8988T (cell line): ENCODE data around the gene BAHCC1.

Experiments used
- DNase-seq: peaks from one replicate; pipeline ENCODE4 v3.0.0; 2011

The BAHCC1 gene

DNA sequence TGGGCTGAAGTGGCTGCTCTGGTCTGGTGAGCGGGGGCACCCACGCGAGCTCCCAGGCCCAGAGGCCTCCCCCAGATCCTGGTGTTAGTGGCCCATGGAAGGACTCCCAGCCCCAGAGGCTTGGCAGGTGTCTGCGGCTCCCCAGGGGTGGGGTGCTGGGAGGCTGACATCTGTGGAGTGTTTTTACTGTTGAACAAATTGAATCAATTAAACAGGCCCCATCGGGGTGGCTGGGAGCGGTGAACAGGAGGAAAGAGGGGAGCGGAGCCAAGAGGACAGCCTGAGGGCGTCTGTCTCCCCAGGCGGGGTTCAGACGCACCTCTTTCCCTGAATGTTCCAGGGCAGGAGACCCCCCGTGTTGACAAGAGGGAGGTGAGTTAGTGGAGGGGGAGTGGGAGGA is 87.4 kb downstream of the BAHCC1 start:
- DNase-seq = no peak

- DNase-seq = no peak
Measured at GRCh38 chr17:81483085-81483861, 88.0 kb downstream of the BAHCC1 start.

- no peak for DNase-seq
Measured at GRCh38 chr17:81483862-81484194, 88.6 kb downstream of the BAHCC1 start.

GRCh38 chr17:81484195-81484979 is 89.1 kb downstream of the BAHCC1 start:
- DNase-seq = peak; percentile 83

GRCh38 chr17:81486199-81486810 is 91.0 kb downstream of the BAHCC1 start:
- DNase-seq = no peak

- DNase-seq = no peak
Measured at GRCh38 chr17:81487089-81487486, 91.8 kb downstream of the BAHCC1 start.

- DNase-seq = peak; percentile 96
Measured at GRCh38 chr17:81487487-81488275, 92.4 kb downstream of the BAHCC1 start.

GRCh38 chr17:81488276-81488860 is 93.1 kb downstream of the BAHCC1 start:
- DNase-seq = no peak

DNA sequence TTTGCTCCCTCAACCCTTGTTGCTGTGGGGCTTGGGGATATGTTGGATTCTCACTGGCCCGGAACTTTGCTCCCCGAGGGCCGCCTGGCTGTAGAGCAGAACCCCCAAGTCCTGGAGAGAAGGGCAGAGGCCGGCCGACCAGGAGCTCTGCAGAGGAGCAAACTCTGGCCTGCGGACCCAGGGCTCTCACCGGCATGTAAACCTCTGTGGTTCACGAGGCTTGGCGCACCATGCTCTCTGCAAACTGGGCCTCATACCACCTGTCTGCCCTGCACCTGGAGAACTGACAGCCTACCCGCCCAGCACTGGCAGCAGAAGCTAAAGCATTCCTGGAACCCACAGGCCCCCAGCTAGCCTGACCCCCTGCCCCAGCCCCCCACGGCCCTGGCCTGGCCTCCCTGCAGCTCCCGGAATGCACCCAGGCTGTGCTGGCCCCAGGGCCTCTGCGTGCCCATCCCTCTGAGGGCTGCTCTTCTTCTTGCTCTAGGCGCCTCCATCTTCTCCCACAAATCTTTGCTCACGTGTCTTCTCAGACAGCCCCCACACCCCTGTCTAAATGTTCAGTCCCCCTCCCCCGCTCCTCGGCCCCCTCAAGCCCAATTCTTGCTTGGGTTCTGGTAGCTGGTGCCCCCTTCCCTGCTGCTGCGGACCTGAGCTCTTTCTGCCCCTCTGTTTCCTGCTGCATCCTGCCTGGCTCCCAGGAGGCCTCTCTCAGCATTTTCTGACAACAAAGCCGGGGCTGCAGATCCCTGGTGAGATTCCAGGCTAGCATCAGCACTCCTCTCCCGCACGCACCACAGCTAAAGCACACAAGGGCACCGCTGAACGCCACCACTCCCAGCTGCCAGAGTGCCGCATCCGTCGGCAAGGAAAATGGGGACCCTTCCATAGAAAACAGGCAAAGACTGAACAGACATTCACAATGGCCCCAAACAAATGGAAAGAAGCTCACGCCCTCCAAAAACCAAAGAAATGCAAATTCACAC is 94.0 kb downstream of the BAHCC1 start:
- no peak for DNase-seq

DNA sequence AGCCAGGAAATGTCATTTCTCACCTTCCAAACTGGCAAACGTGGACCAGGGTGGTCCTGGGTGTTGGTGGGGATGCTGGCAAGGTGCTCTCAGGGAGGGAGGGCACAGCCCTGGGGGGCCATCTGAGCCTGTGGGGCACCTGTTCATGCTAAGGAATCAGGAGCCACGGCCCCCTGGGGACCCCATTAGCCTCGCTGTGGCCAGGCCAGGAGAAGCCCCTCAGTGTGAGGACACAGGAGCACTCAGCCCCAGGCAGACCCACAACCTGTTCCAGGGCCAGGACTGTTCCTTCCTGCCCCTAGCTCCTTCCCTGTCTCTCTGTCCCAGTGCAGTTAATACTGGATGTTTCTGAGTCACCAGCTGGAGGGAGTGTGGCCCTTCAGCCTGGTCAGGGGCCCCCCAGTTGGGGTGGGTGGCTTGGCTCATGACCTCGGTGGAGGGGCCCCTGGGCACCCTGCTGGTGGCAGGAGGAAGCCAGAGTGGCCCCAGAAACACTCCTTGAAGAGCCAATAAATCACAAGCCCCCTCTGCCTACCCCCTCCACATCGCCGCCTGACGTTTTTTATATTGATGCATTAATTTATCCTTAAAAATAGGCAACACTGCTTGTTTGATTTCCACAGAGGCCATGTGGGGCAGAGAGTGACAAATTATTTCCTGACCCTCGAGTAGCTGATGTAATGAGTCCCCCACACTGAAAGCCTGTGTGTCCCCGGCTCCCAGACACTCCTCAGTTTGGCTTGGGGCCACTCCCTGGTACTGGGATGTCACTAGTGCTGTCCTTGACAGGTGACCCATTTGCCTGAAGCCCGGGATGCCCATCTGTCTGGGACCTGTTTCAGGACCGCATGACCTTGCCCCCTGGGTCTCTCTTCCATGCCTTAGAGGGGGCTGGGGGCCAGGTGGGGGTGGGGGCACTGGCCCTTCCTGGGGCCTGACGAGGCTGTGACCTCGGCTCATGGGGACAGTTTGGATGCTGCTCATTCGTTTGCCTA is 95.0 kb downstream of the BAHCC1 start:
- no peak for DNase-seq

- no peak for DNase-seq
Measured at GRCh38 chr17:81491181-81491581, 95.9 kb downstream of the BAHCC1 start.

GRCh38 chr17:81491761-81492160 is 96.5 kb downstream of the BAHCC1 start:
- DNase-seq = no peak

GRCh38 chr17:81492202-81492601 is 96.9 kb downstream of the BAHCC1 start:
- DNase-seq = no peak

DNA sequence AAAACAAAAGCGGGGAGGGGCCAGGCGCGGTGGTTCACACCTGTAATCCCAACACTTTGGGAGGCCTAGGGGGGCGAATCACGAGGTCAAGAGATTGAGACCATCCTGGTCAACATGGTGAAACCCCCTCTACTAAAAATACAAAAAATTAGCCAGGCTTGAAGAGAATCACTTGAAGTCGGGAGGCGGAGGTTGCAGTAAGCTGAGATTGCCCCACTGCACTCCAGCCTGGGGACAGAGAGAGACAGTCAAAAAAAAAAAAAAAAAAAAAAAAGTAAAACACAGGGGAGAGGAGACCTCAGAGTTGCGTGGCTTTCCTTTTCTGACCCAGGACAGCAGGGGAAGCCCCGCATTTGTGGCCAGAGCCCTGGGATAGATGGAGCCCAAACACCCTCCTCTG is 97.4 kb downstream of the BAHCC1 start:
- no peak for DNase-seq

- DNase-seq = no peak
Measured at GRCh38 chr17:81493198-81494038, 98.2 kb downstream of the BAHCC1 start.

- DNase-seq = no peak
Measured at GRCh38 chr17:81494626-81495377, 99.5 kb downstream of the BAHCC1 start.

GRCh38 chr17:81498953-81499600 is 103.8 kb downstream of the BAHCC1 start:
- no peak for DNase-seq

DNA sequence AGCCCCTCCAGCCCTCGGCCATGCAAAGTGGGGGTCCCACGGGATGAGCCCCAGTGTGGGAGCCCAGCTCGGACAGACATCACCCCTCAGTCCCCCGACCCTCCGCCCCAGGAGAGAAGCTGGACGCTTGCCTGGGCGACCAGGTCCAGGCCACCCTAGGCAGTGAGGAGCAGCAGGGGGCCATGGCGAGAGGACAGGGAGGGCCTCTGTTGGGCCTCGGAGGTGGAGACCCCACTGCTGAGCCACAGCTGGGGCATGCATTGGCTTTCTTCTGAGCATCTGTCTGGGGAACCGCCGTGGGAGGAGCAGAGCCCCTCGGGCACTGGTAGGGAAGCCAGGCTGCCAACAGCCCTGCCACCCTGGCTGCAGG is 104.3 kb downstream of the BAHCC1 start:
- DNase-seq = no peak
